K562 (cell line): ENCODE results near the gene ITGB2. TPM values are rescaled to one million over a fixed set of nuclear protein-coding genes. Genes with fewer than 3 reads are reported as not detected.

ENCODE experiments used
- CREBBP ChIP-seq: IDR thresholded peaks from one replicate; pipeline ENCODE4 v1.6.1; 2012; ENCODE audit warnings: low read depth, mild to moderate bottlenecking, control low read depth, inconsistent platforms, low read length
- DACH1 ChIP-seq: fragments of 450-650 bp; IDR thresholded peaks from 2 replicates; pipeline ENCODE4 v1.6.1; 2018; ENCODE audit not compliant: partially characterized antibody
- DIDO1 ChIP-seq: fragments of 450-650 bp; IDR thresholded peaks from 2 replicates; pipeline ENCODE4 v1.6.1; 2016; ENCODE audit warnings: low read depth, missing biosample characterization, missing genetic modification characterization
- EGR1 ChIP-seq: fragments of 450-650 bp; conservative IDR thresholded peaks from 2 replicates; pipeline ENCODE4 v1.6.1; 2017; ENCODE audit warnings: mild to moderate bottlenecking
- EHMT2 ChIP-seq: fragments of 450-650 bp; IDR thresholded peaks from 2 replicates; pipeline ENCODE4 v1.6.1; 2018; ENCODE audit warnings: antibody characterized with exemption
- HSF4 ChIP-seq: fragments of 250-450 bp; sonication (Bioruptor Pico); IDR thresholded peaks from 2 replicates; pipeline ENCODE4 v2.1.2; 2022; ENCODE audit warnings: mild to moderate bottlenecking, moderate library complexity, borderline replicate concordance
- LEF1 ChIP-seq: fragments of 450-650 bp; IDR thresholded peaks from 2 replicates; pipeline ENCODE4 v1.6.1; 2016; ENCODE audit warnings: mild to moderate bottlenecking
- NFIC ChIP-seq: fragments of 450-650 bp; IDR thresholded peaks from 2 replicates; pipeline ENCODE4 v1.6.1; 2017; ENCODE audit warnings: mild to moderate bottlenecking, inconsistent platforms
- PTRF ChIP-seq: fragments of 450-650 bp; IDR thresholded peaks from 2 replicates; pipeline ENCODE4 v1.6.1; 2016; ENCODE audit warnings: mild to moderate bottlenecking, missing genetic modification characterization, missing compliant biosample characterization
- PYGO2 ChIP-seq: fragments of 450-650 bp; IDR thresholded peaks from 2 replicates; pipeline ENCODE4 v1.6.1; 2016; ENCODE audit warnings: mild to moderate bottlenecking, missing genetic modification characterization, moderate library complexity, missing compliant biosample characterization
- SREBF2 ChIP-seq: sonication (generic); formaldehyde crosslinking; IDR thresholded peaks from 2 replicates; pipeline ENCODE4 v1.4.0; 2020; ENCODE audit warnings: mild to moderate bottlenecking, missing genetic modification reagents
- TAF9B ChIP-seq: fragments of 450-650 bp; IDR thresholded peaks from 2 replicates; pipeline ENCODE4 v1.6.1; 2018; ENCODE audit warnings: mild to moderate bottlenecking; ENCODE audit not compliant: partially characterized antibody
- ZBTB7A ChIP-seq: IDR thresholded peaks from 2 replicates; pipeline ENCODE4 v1.6.1; 2011; ENCODE audit warnings: low read depth, mild to moderate bottlenecking, low read length, moderate library complexity, borderline replicate concordance; ENCODE audit not compliant: control insufficient read depth
- ZNF146 ChIP-seq: IDR thresholded peaks from one replicate; pipeline ENCODE4 v1.6.1; 2018; ENCODE audit warnings: missing compliant biosample characterization; ENCODE audit not compliant: unreplicated experiment
- ZNF212 ChIP-seq: fragments of 450-650 bp; formaldehyde crosslinking; IDR thresholded peaks from 2 replicates; pipeline ENCODE4 v1.4.0; 2020; ENCODE audit warnings: mild to moderate bottlenecking
- ZNF324 ChIP-seq: fragments of 250-450 bp; sonication (Bioruptor Pico); IDR thresholded peaks from 2 replicates; pipeline ENCODE4 v1.4.0; 2020; ENCODE audit warnings: mild to moderate bottlenecking
- ZNF668 ChIP-seq: fragments of 250-450 bp; sonication (Bioruptor Pico); IDR thresholded peaks from 2 replicates; pipeline ENCODE4 v1.8.0; 2022; ENCODE audit warnings: mild to moderate bottlenecking, inconsistent platforms
- ZNF699 ChIP-seq: fragments of 250-450 bp; sonication (Bioruptor Pico); IDR thresholded peaks from 2 replicates; pipeline ENCODE4 v1.8.0; 2021; ENCODE audit warnings: mild to moderate bottlenecking, moderate library complexity; ENCODE audit not compliant: insufficient replicate concordance
- polyA plus RNA-seq, 8 experiments: library from polyadenylated mRNA; depleted of rRNA in 4 of 8; stranded (reverse) in 5 of 8; unstranded in 3 of 8; fragments of >200 nt; fragmentation: Nextera tagmentation in 2 of 8; fragmentation: Illumina TruSeq in 1 of 8; extraction: Ambion mirVana in 2 of 8; extraction: Trizol in 1 of 8; gene quantifications; 2 replicates each; pipeline versions ENCODE4 v1.2.1 to v1.2.3, GENCODE V29; 2011 to 2014; ENCODE audit warnings: inconsistent platforms in 1 of 8, missing spikeins in 1 of 8
- total RNA-seq, 7 experiments: library from RNA; depleted of rRNA in 6 of 7; stranded (reverse); fragments of >200 nt in 6 of 7; fragmentation: Illumina TruSeq in 2 of 7; extraction: Trizol in 2 of 7; gene quantifications; 2 replicates each; pipeline versions ENCODE4 v1.2.1 to v1.2.3, GENCODE V29; 2011 to 2021; ENCODE audit warnings: low replicate concordance in 1 of 7
- TF ChIP-seq, protein P1 (sequence below): fragments of 150-350 bp; IDR thresholded peaks from 2 replicates; pipeline ENCODE4 v1.6.1; 2014; ENCODE audit warnings: low read depth, mild to moderate bottlenecking, low read length, borderline replicate concordance
- TF ChIP-seq, protein P2 (sequence below): fragments of 450-650 bp; IDR thresholded peaks from 2 replicates; pipeline ENCODE4 v1.7.0; 2016; ENCODE audit warnings: borderline replicate concordance
- TF ChIP-seq, protein P3 (sequence below): fragments of 250-450 bp; sonication (Bioruptor Pico); IDR thresholded peaks from 2 replicates; pipeline ENCODE4 v1.8.0; 2021; ENCODE audit warnings: mild to moderate bottlenecking, moderate library complexity

ITGB2 gene
- total and polyA plus RNA-seq, 9 of the 15 experiments (the other 6 are each of a cell fraction or from before 2014, with no cell fraction given) = 0.07 to 1.3 (median 0.51) TPM; not detected in 2

DNA sequence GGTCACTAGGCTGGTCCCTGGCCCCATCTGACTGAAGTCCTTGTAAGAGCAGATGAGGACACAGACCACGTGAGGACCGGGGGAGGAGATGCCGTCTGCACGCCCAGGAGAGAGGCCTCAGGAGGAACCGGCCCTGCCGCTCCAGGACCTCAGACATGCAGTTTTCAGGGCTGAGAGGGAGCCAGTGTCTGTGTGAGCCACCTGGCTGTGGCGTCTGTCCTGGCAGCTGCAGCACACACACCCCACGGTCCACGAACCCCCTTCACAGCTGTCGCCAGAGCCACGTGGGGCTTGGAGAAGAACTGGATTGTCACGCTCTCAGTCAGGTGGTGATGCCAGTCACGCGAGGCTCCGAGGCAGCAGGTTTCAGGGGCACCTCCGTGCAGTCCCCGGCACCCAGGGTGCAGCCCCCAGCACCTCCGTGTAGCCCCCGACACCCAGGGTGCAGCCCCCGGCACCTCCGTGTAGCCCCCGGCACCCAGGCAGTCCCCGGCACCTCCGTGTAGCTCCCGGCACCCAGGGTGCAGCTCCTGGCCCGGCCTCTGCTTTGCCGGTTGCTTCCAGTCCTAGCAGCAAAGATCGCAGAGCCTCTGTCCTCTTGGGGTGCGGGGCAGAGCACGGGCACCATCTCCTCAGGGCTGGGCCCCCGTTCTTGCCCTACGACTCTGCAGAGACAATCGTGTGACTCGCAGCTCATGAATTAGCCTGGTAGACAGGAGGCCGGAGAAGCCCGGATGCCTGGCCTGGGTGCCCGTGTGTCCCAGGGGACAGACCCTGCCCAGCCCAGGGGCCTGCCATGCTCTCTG, 83.8 kb downstream of the ITGB2 start (continued):
- TF ChIP-seq DIDO1 (tag) (no peak), ZNF212 (no peak), PTRF (tag) (no peak), EHMT2 (no peak), EGR1 (peak; percentile 53; the same call in 1 of the 2 replicates), TAF9B (no peak), NFIC (no peak), DACH1 (no peak), SREBF2 (CRISPR knock-in tag) (no peak), PYGO2 (tag) (no peak), ZNF699 (CRISPR knock-in tag) (no peak), CREBBP (no peak), LEF1 (peak; percentile 76; the same call in 1 of the 2 replicates), ZBTB7A (no peak), ZNF324 (no peak), HSF4 (CRISPR knock-in tag) (no peak), ZNF146 (CRISPR knock-in tag) (no peak), ZNF668 (CRISPR knock-in tag) (no peak)
- TF ChIP-seq, protein P1, sequence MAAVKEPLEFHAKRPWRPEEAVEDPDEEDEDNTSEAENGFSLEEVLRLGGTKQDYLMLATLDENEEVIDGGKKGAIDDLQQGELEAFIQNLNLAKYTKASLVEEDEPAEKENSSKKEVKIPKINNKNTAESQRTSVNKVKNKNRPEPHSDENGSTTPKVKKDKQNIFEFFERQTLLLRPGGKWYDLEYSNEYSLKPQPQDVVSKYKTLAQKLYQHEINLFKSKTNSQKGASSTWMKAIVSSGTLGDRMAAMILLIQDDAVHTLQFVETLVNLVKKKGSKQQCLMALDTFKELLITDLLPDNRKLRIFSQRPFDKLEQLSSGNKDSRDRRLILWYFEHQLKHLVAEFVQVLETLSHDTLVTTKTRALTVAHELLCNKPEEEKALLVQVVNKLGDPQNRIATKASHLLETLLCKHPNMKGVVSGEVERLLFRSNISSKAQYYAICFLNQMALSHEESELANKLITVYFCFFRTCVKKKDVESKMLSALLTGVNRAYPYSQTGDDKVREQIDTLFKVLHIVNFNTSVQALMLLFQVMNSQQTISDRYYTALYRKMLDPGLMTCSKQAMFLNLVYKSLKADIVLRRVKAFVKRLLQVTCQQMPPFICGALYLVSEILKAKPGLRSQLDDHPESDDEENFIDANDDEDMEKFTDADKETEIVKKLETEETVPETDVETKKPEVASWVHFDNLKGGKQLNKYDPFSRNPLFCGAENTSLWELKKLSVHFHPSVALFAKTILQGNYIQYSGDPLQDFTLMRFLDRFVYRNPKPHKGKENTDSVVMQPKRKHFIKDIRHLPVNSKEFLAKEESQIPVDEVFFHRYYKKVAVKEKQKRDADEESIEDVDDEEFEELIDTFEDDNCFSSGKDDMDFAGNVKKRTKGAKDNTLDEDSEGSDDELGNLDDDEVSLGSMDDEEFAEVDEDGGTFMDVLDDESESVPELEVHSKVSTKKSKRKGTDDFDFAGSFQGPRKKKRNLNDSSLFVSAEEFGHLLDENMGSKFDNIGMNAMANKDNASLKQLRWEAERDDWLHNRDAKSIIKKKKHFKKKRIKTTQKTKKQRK = no peak
- TF ChIP-seq, protein P2, sequence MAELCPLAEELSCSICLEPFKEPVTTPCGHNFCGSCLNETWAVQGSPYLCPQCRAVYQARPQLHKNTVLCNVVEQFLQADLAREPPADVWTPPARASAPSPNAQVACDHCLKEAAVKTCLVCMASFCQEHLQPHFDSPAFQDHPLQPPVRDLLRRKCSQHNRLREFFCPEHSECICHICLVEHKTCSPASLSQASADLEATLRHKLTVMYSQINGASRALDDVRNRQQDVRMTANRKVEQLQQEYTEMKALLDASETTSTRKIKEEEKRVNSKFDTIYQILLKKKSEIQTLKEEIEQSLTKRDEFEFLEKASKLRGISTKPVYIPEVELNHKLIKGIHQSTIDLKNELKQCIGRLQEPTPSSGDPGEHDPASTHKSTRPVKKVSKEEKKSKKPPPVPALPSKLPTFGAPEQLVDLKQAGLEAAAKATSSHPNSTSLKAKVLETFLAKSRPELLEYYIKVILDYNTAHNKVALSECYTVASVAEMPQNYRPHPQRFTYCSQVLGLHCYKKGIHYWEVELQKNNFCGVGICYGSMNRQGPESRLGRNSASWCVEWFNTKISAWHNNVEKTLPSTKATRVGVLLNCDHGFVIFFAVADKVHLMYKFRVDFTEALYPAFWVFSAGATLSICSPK = no peak
- TF ChIP-seq, protein P3, sequence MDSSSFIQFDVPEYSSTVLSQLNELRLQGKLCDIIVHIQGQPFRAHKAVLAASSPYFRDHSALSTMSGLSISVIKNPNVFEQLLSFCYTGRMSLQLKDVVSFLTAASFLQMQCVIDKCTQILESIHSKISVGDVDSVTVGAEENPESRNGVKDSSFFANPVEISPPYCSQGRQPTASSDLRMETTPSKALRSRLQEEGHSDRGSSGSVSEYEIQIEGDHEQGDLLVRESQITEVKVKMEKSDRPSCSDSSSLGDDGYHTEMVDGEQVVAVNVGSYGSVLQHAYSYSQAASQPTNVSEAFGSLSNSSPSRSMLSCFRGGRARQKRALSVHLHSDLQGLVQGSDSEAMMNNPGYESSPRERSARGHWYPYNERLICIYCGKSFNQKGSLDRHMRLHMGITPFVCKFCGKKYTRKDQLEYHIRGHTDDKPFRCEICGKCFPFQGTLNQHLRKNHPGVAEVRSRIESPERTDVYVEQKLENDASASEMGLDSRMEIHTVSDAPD (CRISPR knock-in tag) = no peak
